Fibroblast of lung (primary cell): ENCODE results near the gene EML4. TPM values are rescaled to one million over a fixed set of nuclear protein-coding genes. Genes with fewer than 3 reads are reported as not detected.

ENCODE experiments used
- DNase-seq, 2 donors: peaks; one replicate each; pipeline versions ENCODE4 v3.0.0 to v3.0.0-alpha.2; 2010; ENCODE audit warnings: low read depth in 2 of 2
- H2AFZ ChIP-seq: 2 replicates; pipeline ENCODE4 v1.5.1; 2012; ENCODE audit warnings: low read length, control low read depth, inconsistent platforms
- H3K27ac ChIP-seq: 2 replicates; pipeline ENCODE4 v1.5.1; 2011; ENCODE audit warnings: low read length, control low read depth; ENCODE audit not compliant: insufficient read depth
- H3K27me3 ChIP-seq: 2 replicates; pipeline ENCODE4 v1.5.1; 2011; ENCODE audit warnings: mild to moderate bottlenecking, low read length; ENCODE audit not compliant: control insufficient read depth, insufficient read depth
- H3K36me3 ChIP-seq: 2 replicates; pipeline ENCODE4 v1.5.1; 2011; ENCODE audit warnings: low read length; ENCODE audit not compliant: control insufficient read depth, insufficient read depth
- H3K4me1 ChIP-seq: 2 replicates; pipeline ENCODE4 v1.5.1; 2011; ENCODE audit warnings: low read length; ENCODE audit not compliant: control insufficient read depth, insufficient read depth; ENCODE audit errors: extremely low read depth
- H3K4me2 ChIP-seq: 2 replicates; pipeline ENCODE4 v1.5.1; 2011; ENCODE audit warnings: low read length, control low read depth; ENCODE audit not compliant: insufficient read depth; ENCODE audit errors: extremely low read depth
- H3K4me3 ChIP-seq, 4 experiments: fragments of 200-600 bp in 1 of 4; sonication (generic) in 1 of 4; replicated peaks in 1 of 4; 2 replicates each; pipeline ENCODE4 v1.5.1; 2011 to 2016; ENCODE audit warnings: low read length in 4 of 4, low read depth in 3 of 4, mild to moderate bottlenecking in 3 of 4, control low read depth in 2 of 4, inconsistent platforms in 1 of 4, mixed read lengths in 1 of 4; ENCODE audit not compliant: insufficient read depth in 1 of 4; ENCODE audit errors: control extremely low read depth in 1 of 4
- H3K79me2 ChIP-seq: 2 replicates; pipeline ENCODE4 v1.5.1; 2012; ENCODE audit warnings: mild to moderate bottlenecking, low read length, inconsistent platforms; ENCODE audit not compliant: control insufficient read depth, insufficient read depth
- H3K9ac ChIP-seq: 2 replicates; pipeline ENCODE4 v1.5.1; 2011; ENCODE audit warnings: mild to moderate bottlenecking, low read length, control low read depth; ENCODE audit not compliant: insufficient read depth
- H3K9me3 ChIP-seq: 2 replicates; pipeline ENCODE4 v1.5.1; 2012; ENCODE audit warnings: low read depth, low read length; ENCODE audit not compliant: control insufficient read depth, insufficient read depth
- H4K20me1 ChIP-seq: 2 replicates; pipeline ENCODE4 v1.5.1; 2011; ENCODE audit warnings: low read length; ENCODE audit not compliant: control insufficient read depth, insufficient read depth; ENCODE audit errors: extremely low read depth
- CTCF ChIP-seq, 2 donors: IDR thresholded peaks in 1 of 2; conservative IDR thresholded peaks in 1 of 2; 1 replicate in 1 of 2; 2 replicates in 1 of 2; pipeline ENCODE4 v1.5.1; 2011 to 2012; ENCODE audit warnings: low read length in 2 of 2, control low read depth in 1 of 2, inconsistent platforms in 1 of 2, low read depth in 1 of 2, mild to moderate bottlenecking in 1 of 2
- EZH2 ChIP-seq: IDR thresholded peaks from 2 replicates; pipeline ENCODE4 v1.5.1; 2012; ENCODE audit warnings: low read length, control low read depth, mild to moderate bottlenecking; ENCODE audit errors: missing control alignments
- polyA plus RNA-seq, 2 donors: library from polyadenylated mRNA; depleted of rRNA in 1 of 2; stranded (reverse) in 1 of 2; unstranded in 1 of 2; fragments of >200 nt; gene quantifications; 2 replicates each; pipeline ENCODE4 v1.2.1, GENCODE V29; 2011 to 2012; ENCODE audit warnings: missing spikeins in 1 of 2
- total RNA-seq: library from RNA; depleted of rRNA; stranded (reverse); fragments of >200 nt; gene quantifications from 2 replicates; pipeline ENCODE4 v1.2.1, GENCODE V29; 2014

Gene EML4
- total and polyA plus RNA-seq, 2 donors (not counting 1 experiment from before 2014, with no cell fraction given): 49.5 to 62.7 TPM

- H3K4me3 ChIP-seq: no peak overlapping the region
- no peaks in the 10 kb centered on the region for H4K20me1 ChIP-seq
- H3K79me2 ChIP-seq: no peaks in the 10 kb centered on the region
- no peak overlapping the region for H3K27ac ChIP-seq
- DNase-seq: peak in 1 of 2 donors; percentile 26
- TF ChIP-seq EZH2: no peak
- no peak for TF ChIP-seq CTCF (conservative IDR thresholded peaks at IDR 0.05 in 1 of 2, IDR thresholded peaks at IDR 0.05 in 1 of 2; ENCODE audit: low read depth in 1 of 2, low read length in 2 of 2)
- H3K9ac ChIP-seq: no peak overlapping the region
- H3K9me3 ChIP-seq: no peaks in the 10 kb centered on the region
- no peaks in the 10 kb centered on the region for H3K36me3 ChIP-seq
- no peaks in the 10 kb centered on the region for H3K27me3 ChIP-seq
- no peak overlapping the region for H3K4me2 ChIP-seq
- H3K4me1 ChIP-seq: no peaks in the 10 kb centered on the region
- no peak overlapping the region for H2AFZ ChIP-seq
Measured at GRCh38 chr2:42256505-42256904, 87.4 kb downstream of the EML4 start.

- TF ChIP-seq EZH2: no peak
- Histone ChIP-seq H3K4me2 (no peak overlapping the region), H3K27me3 (no peaks in the 10 kb centered on the region), H3K36me3 (no peaks in the 10 kb centered on the region), H3K4me3 (no peak overlapping the region), H3K4me1 (no peaks in the 10 kb centered on the region), H3K79me2 (no peaks in the 10 kb centered on the region), H3K9ac (no peak overlapping the region), H3K27ac (no peak overlapping the region), H3K9me3 (no peaks in the 10 kb centered on the region), H4K20me1 (no peaks in the 10 kb centered on the region), H2AFZ (no peak overlapping the region)
- DNase-seq: no peak
Measured at GRCh38 chr2:42261518-42262195, 92.5 kb downstream of the EML4 start.

GRCh38 chr2:42266236-42266635 is 97.1 kb downstream of the EML4 start:
- Histone ChIP-seq H3K9ac (no peak overlapping the region), H3K9me3 (no peaks in the 10 kb centered on the region), H3K4me3 (no peak overlapping the region), H3K27me3 (no peaks in the 10 kb centered on the region), H4K20me1 (no peaks in the 10 kb centered on the region), H3K27ac (no peak overlapping the region), H3K4me1 (peaks cover 5% of the 10 kb centered on the region), H3K79me2 (no peaks in the 10 kb centered on the region), H3K36me3 (no peaks in the 10 kb centered on the region), H3K4me2 (no peak overlapping the region), H2AFZ (no peak overlapping the region)
- DNase-seq: no peak
- TF ChIP-seq CTCF (conservative IDR thresholded peaks at IDR 0.05 in 1 of 2, IDR thresholded peaks at IDR 0.05 in 1 of 2; ENCODE audit: low read depth in 1 of 2, low read length in 2 of 2) (no peak), EZH2 (no peak)
